Activated B cell treated with CpG ODN at 0.5 μM for 24 hours (primary cell): ENCODE results near the gene CCL27. TPM values are rescaled to one million over a fixed set of nuclear protein-coding genes. Genes with fewer than 3 reads are reported as not detected.
"Not testable (repeated sequence)": the region's sequence is repeated elsewhere in the genome, so short reads cannot be mapped to it uniquely, and the experiment has no call there.

Experiments used
- ATAC-seq: fragments of 200-7000 bp; cut with Tn5 transposase; one replicate; pipeline ENCODE4 v1.10.0; 2021; ENCODE audit warnings: low read depth, mild to moderate bottlenecking, moderate library complexity
- CTCF ChIA-PET: fragments of 350-600 bp; sonication (Branson Sonifier 250); formaldehyde crosslinking; loops from one replicate; lab custom pipeline; 2021; ENCODE audit warnings: antibody characterized with exemption; lab: Charles Lee
- POLR2A ChIA-PET: fragments of 350-600 bp; sonication (Branson Sonifier 250); formaldehyde crosslinking; loops from one replicate; lab custom pipeline; 2021; ENCODE audit warnings: antibody characterized with exemption; lab: Charles Lee
- DNase-seq: peaks from one replicate; pipeline ENCODE4 v3.0.0; 2022
- H3K27ac Mint-ChIP-seq: one replicate; pipeline ENCODE4 v1.8.0; 2020; ENCODE audit warnings: mixed read lengths
- H3K27me3 Mint-ChIP-seq: one replicate; pipeline ENCODE4 v1.8.0; 2021; ENCODE audit warnings: mixed read lengths
- H3K36me3 Mint-ChIP-seq: one replicate; pipeline ENCODE4 v1.8.0; 2021; ENCODE audit warnings: low read depth, mixed read lengths
- H3K4me1 Mint-ChIP-seq: one replicate; pipeline ENCODE4 v1.8.0; 2021; ENCODE audit warnings: mixed read lengths
- H3K4me3 Mint-ChIP-seq: one replicate; pipeline ENCODE4 v1.8.0; 2020; ENCODE audit warnings: mild to moderate bottlenecking, mixed read lengths
- H3K9me3 Mint-ChIP-seq: one replicate; pipeline ENCODE4 v1.8.0; 2020; ENCODE audit warnings: mixed read lengths
- intact Hi-C: fragments of 100-400 bp; cut with micrococcal nuclease; formaldehyde crosslinking; loops from one replicate; pipeline ENCODE4 v1.15.1; 2024
- total RNA-seq: library from RNA; stranded (reverse); gene quantifications from 2 replicates; pipeline ENCODE4 v1.2.3, GENCODE V29; 2022
- TF ChIP-seq, protein P1 (sequence below): fragments of 200-600 bp; IDR thresholded peaks from one replicate; pipeline ENCODE4 v1.8.0; 2022; ENCODE audit warnings: antibody characterized with exemption, mild to moderate bottlenecking

CCL27 gene
- total RNA-seq, 1 donor from 2014 or later: not detected

DNA sequence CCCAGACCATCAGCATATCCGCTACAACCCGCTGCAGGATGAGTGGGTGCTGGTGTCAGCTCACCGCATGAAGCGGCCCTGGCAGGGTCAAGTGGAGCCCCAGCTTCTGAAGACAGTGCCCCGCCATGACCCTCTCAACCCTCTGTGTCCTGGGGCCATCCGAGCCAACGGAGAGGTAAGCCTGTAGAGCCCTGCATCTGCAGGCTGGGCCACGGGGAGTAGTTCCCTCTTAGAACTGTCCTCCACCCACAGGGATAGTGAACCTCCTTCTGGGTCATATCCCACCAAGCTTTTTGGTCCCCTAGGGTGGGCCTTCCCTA lies 15.4 kb downstream of the CCL27 start:
- Mint-ChIP-seq H3K9me3 (no peaks in the 10 kb centered on the region), H3K27ac (peak overlapping the region; percentile 80), H3K4me3 (peak overlapping the region; percentile 92), H3K36me3 (peaks cover 32% of the 10 kb centered on the region), H3K4me1 (peaks cover 25% of the 10 kb centered on the region), H3K27me3 (no peaks in the 10 kb centered on the region)
- TF ChIP-seq, protein P1, sequence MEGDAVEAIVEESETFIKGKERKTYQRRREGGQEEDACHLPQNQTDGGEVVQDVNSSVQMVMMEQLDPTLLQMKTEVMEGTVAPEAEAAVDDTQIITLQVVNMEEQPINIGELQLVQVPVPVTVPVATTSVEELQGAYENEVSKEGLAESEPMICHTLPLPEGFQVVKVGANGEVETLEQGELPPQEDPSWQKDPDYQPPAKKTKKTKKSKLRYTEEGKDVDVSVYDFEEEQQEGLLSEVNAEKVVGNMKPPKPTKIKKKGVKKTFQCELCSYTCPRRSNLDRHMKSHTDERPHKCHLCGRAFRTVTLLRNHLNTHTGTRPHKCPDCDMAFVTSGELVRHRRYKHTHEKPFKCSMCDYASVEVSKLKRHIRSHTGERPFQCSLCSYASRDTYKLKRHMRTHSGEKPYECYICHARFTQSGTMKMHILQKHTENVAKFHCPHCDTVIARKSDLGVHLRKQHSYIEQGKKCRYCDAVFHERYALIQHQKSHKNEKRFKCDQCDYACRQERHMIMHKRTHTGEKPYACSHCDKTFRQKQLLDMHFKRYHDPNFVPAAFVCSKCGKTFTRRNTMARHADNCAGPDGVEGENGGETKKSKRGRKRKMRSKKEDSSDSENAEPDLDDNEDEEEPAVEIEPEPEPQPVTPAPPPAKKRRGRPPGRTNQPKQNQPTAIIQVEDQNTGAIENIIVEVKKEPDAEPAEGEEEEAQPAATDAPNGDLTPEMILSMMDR: no peak
- CTCF ChIA-PET: interaction anchor here (1.2 to 3.4 kb wide), 8 partner anchors 9 to 55 kb away, joined by 3 to 24 read pairs (median 10); partner anchors contain the start of genes ARID3C, CCL27, DCTN3 and SIGMAR1
- no peak for ATAC-seq
- no peak for DNase-seq
- intact Hi-C loops: loop anchor here (5.0 kb wide), 2 partner anchors 35 to 465 kb away; partner anchors contain the start of gene RPP25L
- POLR2A ChIA-PET: interaction anchor here (0.6 to 3.4 kb wide), 7 partner anchors 9 to 598 kb away, joined by 5 to 44 read pairs (median 9); partner anchors contain the start of genes DCTN3, RPP25L, SIGMAR1 and UBAP2

DNA sequence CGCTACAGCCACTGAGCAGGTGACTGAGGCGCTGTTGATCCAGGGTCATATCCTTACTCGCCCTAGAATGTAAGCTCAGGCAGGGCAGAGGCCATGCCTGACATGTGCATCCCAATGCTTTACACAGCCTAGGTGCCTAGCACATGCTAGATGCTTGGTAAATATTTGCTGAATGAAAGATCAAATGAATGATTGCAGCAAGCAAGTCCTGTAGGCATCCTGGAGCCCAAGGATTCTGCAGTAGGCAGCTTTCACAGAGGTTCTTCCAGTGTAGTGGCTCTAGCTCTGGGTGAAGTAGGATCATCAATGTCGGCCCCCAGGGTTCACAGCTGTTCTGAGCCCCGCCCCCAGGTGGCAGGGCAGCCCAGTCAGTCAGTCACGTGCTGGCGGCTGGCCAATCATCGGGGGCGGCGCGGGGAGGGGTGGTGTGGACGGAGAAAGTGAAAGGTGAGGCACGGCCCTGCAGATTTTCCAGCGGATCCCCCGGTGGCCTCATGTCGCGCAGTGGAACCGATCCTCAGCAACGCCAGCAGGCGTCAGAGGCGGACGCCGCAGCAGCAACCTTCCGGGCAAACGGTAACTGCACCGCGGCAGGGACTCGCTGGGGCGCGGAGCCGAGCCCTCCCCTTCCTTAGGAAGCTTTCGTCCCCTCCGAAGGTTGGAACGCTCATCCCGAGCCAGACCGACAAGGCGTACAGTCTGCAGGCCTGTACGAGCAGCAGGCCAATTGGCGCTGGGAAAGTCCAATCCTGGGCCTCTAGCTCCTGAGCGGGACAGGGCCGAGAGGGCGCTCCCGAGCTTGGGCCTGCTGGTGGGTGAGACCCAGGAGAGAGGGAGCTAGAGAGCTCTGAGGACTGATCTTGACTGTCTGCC lies 16.0 kb downstream of the CCL27 start, which contains the start of gene GALT:
TSS of gene GALT (plus strand) at position 465 of the 873 bp plus-strand sequence. CDS start at position 495, 30 bp downstream.
- H3K27ac Mint-ChIP-seq: peak within 1 kb of the TSS; percentile 80
- H3K9me3 Mint-ChIP-seq: no peaks in the 10 kb centered on the region
- peaks cover 25% of the 10 kb centered on the region for H3K4me1 Mint-ChIP-seq
- H3K27me3 Mint-ChIP-seq: no peaks in the 10 kb centered on the region
- H3K4me3 Mint-ChIP-seq: peak within 1 kb of the TSS; percentile 92
- CTCF ChIA-PET: interaction anchor here (0.7 to 3.4 kb wide), 9 partner anchors 9 to 56 kb away, joined by 3 to 24 read pairs (median 8); partner anchors contain the start of genes ARID3C, CCL27, DCTN3 and SIGMAR1
- ATAC-seq (peak; percentile 96), DNase-seq (peak; percentile 96)
- H3K36me3 Mint-ChIP-seq: peaks cover 32% of the 10 kb centered on the region
- POLR2A ChIA-PET: interaction anchor here (0.6 to 3.4 kb wide), 9 partner anchors 9 to 598 kb away, joined by 3 to 44 read pairs (median 8); partner anchors contain the start of genes DCTN3, RPP25L, SIGMAR1 and UBAP2
- intact Hi-C loops: loop anchor here (1.0 to 5.0 kb wide), 6 partner anchors 9 to 466 kb away; partner anchors contain the start of genes DCTN3, RPP25L and SIGMAR1
- TF ChIP-seq, protein P1: no peak

DNA sequence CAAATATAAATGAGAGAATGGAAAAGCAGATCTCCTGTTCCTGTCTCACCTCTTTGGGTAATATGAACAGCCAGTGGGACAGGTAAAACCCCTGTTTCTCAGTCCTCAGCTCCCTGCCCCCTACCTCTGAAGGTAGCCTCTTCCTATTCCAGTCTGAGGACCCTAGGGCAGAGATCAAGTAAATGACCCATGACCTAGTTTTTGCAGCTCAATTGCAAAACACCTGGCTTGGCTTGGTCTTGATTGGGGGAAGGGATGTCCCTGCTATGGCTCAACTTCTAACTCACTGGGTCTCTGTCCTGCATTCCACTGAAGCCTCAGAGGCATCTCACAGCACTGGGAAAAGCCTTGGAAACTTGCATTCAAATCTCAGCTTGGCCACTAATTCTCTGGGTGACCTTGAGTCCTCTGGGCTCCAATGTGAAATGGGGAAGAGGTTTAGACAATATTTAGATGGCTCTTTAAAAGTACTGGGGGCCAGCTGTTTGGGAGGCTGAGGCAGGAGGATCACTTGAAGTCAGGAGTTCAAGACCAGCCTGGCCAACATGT lies 17.6 kb downstream of the CCL27 start:
- ATAC-seq (no peak), DNase-seq (no peak)
- no peaks in the 10 kb centered on the region for H3K9me3 Mint-ChIP-seq
- ChIA-PET POLR2A (interaction anchor here (1.1 kb wide), 1 partner anchor 8 kb away, joined by 4 read pairs; no protein-coding TSS in a partner anchor), CTCF (interaction anchor here (3.4 kb wide), 1 partner anchor 57 kb away, joined by 18 read pairs; no protein-coding TSS in a partner anchor)
- H3K4me1 Mint-ChIP-seq: peaks cover 25% of the 10 kb centered on the region
- TF ChIP-seq, protein P1: no peak
- H3K4me3 Mint-ChIP-seq: no peak overlapping the region
- intact Hi-C loops: loop anchor here (5.0 kb wide), 2 partner anchors 33 to 467 kb away; partner anchors contain the start of gene RPP25L
- no peaks in the 10 kb centered on the region for H3K27me3 Mint-ChIP-seq
- H3K36me3 Mint-ChIP-seq: peaks cover 24% of the 10 kb centered on the region
- no peak overlapping the region for H3K27ac Mint-ChIP-seq

DNA sequence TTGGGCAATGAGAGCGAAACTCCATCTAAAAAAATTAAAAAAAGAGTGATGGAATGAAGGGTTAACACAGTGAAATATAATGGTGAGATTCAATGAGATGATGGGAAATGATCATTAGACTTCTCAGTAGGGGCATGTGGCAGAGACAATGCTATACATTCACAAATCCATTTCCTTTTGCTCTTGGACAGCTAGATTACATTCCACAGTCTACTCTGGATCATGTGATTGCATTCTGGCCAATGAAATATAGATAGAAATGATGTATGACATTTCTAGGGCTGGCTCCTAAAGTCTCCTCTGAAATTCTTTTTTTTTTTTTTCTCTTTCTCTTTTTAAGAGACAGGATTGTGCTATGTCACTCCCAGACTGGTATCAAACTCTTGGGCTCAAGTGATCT lies 19.8 kb downstream of the CCL27 start:
- TF ChIP-seq, protein P1: no peak
- Mint-ChIP-seq H3K4me3 (no peak overlapping the region), H3K27ac (no peak overlapping the region), H3K9me3 (no peaks in the 10 kb centered on the region), H3K27me3 (no peaks in the 10 kb centered on the region), H3K36me3 (peaks cover 5% of the 10 kb centered on the region), H3K4me1 (peaks cover 25% of the 10 kb centered on the region)
- ChIA-PET POLR2A (interaction anchor here (0.7 to 1.0 kb wide), 2 partner anchors 8 to 22 kb away, joined by 3 read pairs; no protein-coding TSS in a partner anchor), CTCF (interaction anchor here (1.9 kb wide), 1 partner anchor 8 kb away, joined by 10 read pairs; no protein-coding TSS in a partner anchor)
- DNase-seq (no peak), ATAC-seq (no peak)
- intact Hi-C loops: no loop called here

DNA sequence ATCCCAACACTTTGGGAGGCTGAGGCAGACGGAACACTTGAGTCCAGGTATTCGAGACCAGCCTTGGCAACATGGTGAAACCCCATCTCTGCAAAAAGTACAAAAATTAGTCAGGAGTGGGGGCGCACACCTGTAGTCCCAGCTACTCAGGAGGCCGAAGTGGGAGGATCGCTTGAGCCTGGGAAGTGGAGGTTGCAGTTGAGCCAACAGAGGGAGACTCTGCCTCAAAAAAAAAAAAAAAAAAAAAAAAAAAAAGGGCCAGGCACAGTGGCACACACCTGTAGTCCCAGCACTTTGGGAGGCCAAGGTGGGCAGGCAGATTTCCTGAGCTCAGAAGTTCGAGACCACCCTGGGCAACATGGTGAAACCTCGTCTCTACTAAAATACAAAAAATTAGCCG lies 23.1 kb downstream of the CCL27 start:
- POLR2A ChIA-PET: interaction anchor here (2.9 to 3.2 kb wide), 2 partner anchors 8 to 25 kb away, joined by 19 to 44 read pairs; partner anchors contain the start of gene GALT
- CTCF ChIA-PET: interaction anchor here (1.4 to 1.8 kb wide), 2 partner anchors 9 to 26 kb away, joined by 3 to 6 read pairs; no protein-coding TSS in a partner anchor
- not testable (repeated sequence) for ATAC-seq

More for the DNA sequence above, 23.1 kb downstream of the CCL27 start:
- intact Hi-C loops: loop anchor here (5.0 to 10.0 kb wide), 2 partner anchors 312 to 345 kb away; partner anchors contain the start of genes DNAJB5, KIF24 and NUDT2
- not testable (repeated sequence) for H3K36me3 Mint-ChIP-seq, DNase-seq, H3K4me3 Mint-ChIP-seq, H3K27ac Mint-ChIP-seq, H3K9me3 Mint-ChIP-seq, H3K27me3 Mint-ChIP-seq
- H3K4me1 Mint-ChIP-seq: peaks cover 25% of the 10 kb centered on the region
